GF-D8 (cell line): Measurements from ENCODE around the gene KCTD12.
A peak's percentile ranks its signal among the peaks of the same experiment; 100 is the strongest.

Source experiments
- DNase-seq: peaks from one replicate; lab custom pipeline; 2025; lab: John Stamatoyannopoulos, UW

The KCTD12 gene

GRCh38 chr13:76887076-76887563 is 915 bp upstream of the KCTD12 start:
- DNase-seq: no peak

GRCh38 chr13:76886005-76886291 is 257 bp downstream of the KCTD12 start:
- DNase-seq: no peak

- DNase-seq: no peak
Observed at GRCh38 chr13:76885203-76886004, 801 bp downstream of the KCTD12 start.

GRCh38 chr13:76884907-76885202 is 1.4 kb downstream of the KCTD12 start:
- DNase-seq: no peak

GRCh38 chr13:76884186-76884906 is 1.9 kb downstream of the KCTD12 start:
- no peak for DNase-seq

GRCh38 chr13:76883236-76883635 is 3.0 kb downstream of the KCTD12 start:
- DNase-seq: no peak

GRCh38 chr13:76882431-76882830 is 3.8 kb downstream of the KCTD12 start:
- peak; percentile 53 for DNase-seq

- no peak for DNase-seq
Observed at GRCh38 chr13:76879883-76880270, 6.3 kb downstream of the KCTD12 start.

- DNase-seq: peak; percentile 95
Observed at GRCh38 chr13:76879203-76879882, 6.9 kb downstream of the KCTD12 start.

- no peak for DNase-seq
Observed at GRCh38 chr13:76878043-76878442, 8.2 kb downstream of the KCTD12 start.

- DNase-seq: no peak
Observed at GRCh38 chr13:76875271-76875815, 10.9 kb downstream of the KCTD12 start.

GRCh38 chr13:76874479-76874878 is 11.7 kb downstream of the KCTD12 start:
- DNase-seq: no peak

- DNase-seq: no peak
Observed at GRCh38 chr13:76873445-76873844, 12.8 kb downstream of the KCTD12 start.

- DNase-seq: no peak
Observed at GRCh38 chr13:76872675-76873074, 13.5 kb downstream of the KCTD12 start.

GRCh38 chr13:76871432-76871831 is 14.8 kb downstream of the KCTD12 start:
- DNase-seq: no peak

- no peak for DNase-seq
Observed at GRCh38 chr13:76868371-76868770, 17.8 kb downstream of the KCTD12 start.

- no peak for DNase-seq
Observed at GRCh38 chr13:76865996-76866503, 20.2 kb downstream of the KCTD12 start.

GRCh38 chr13:76865109-76865508 is 21.1 kb downstream of the KCTD12 start:
- no peak for DNase-seq

GRCh38 chr13:76864259-76864658 is 21.9 kb downstream of the KCTD12 start:
- DNase-seq: no peak

- no peak for DNase-seq
Observed at GRCh38 chr13:76863022-76863421, 23.2 kb downstream of the KCTD12 start.

- no peak for DNase-seq
Observed at GRCh38 chr13:76861859-76862258, 24.3 kb downstream of the KCTD12 start.

- no peak for DNase-seq
Observed at GRCh38 chr13:76860706-76861105, 25.5 kb downstream of the KCTD12 start.

- no peak for DNase-seq
Observed at GRCh38 chr13:76854894-76855293, 31.3 kb downstream of the KCTD12 start.
